HG03108 (cell line): ENCODE data around the gene GMEB2.
"Not testable (repeated sequence)": the region's sequence is repeated elsewhere in the genome, so short reads cannot be mapped to it uniquely, and the experiment has no call there.

Experiments
- ATAC-seq: cut with Tn5 transposase; IDR thresholded peaks from one replicate; pipeline ENCODE4 v1.9.1; 2021; ENCODE audit warnings: moderate library complexity; ENCODE audit not compliant: unreplicated experiment

GMEB2 gene

DNA sequence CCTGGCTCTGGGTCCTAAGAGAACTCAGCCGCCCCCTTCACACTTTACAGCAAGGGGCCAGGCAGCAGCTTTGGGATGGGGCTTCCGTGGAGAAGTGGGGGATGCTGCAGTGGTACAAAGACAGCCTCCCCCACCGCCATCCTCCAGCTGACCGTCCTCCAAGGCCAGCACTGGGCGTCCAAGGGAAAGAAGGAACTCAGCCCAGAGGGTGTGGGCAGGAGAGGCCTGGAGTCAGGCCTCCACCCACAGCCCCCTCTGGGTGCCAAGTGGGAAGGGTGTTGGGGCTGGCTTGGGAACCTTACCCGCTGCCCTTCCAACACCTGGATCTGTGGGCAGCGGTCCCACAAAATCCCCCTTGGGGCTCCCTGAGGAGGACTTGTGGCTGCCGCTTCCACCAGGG, 13.2 kb upstream of the GMEB2 start:
- no peak for ATAC-seq

DNA sequence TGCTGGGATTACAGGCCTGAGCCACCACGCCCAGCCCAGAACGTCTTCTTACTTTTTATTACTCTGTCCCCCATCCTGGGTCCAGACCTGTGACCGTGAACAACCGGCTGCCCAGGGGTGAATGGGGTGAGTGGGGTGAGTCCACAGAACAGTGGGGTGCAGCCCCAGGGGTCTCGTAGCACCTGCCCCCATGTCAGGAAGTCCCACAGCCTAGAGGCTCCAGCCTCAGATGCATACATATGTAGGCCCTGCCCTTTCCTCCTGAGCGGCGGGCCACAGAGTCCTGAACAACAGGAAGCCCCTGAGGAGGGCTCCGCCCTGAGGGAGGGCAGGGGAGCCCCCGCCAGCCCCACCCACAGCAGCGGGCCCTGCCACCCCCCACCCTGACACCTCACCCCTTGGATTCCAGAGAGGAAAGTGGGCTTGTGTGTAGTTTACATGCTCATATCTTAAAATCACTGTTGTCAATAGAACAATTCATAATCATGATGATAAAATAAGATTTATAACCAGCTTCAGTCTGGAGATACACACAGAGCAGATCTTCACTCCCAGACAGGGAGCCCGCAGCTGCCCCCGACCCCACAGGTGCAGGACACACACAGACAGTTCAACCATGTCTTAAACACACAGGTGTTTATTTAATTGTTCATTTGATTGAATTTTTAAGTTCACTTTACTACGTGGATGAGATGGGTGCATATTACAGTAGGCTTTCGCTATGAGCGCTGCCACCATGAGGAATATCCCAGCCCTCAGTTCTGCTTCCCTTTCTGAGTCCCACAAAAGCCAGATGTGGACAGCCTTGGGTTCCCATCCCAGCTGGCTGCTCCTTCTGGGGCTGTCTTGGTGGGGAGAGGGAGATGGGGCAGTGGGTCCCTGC, 12.4 kb upstream of the GMEB2 start:
- ATAC-seq, result peak; percentile 40

DNA sequence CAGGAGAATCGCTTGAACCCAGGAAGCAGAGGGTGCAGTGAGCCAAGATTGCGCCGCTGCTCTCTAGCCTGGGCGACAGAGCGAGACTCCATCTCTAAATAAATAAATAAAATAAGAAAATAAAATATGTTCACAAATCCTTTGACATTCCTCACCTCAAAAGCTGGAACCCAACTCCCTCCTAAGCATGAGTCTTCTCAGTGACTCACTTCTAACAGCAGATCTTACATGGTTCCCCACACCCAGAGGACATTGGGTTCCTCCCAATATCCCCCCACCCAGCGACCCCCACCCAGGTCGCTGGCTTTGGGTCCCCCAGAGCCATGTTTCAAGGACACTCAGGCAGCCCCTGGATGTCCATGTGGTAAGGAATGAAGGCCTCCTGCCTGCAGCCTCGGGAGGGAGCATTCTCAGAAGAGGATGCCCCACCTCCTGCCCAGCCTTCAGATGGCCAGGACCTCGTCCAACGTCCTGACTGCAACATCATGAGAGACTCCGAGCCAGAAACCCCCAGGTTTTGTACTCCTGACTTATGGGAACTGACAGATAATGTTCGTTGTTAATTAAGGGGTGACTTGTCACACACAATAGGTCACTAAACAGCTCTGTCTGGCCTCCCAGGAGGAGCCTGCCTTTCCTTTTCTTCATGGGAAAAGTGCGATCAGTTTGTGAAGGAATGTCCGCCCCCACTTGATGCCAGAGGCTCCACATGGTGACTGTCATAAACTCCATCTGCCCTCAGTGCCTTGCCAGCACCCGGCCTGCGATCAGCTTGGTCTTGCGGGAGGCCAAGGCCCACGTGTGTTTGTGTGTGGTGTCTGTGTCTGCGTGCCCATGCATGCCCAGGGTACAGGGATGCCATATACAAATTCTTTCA, 10.1 kb upstream of the GMEB2 start:
- ATAC-seq, result no peak

DNA sequence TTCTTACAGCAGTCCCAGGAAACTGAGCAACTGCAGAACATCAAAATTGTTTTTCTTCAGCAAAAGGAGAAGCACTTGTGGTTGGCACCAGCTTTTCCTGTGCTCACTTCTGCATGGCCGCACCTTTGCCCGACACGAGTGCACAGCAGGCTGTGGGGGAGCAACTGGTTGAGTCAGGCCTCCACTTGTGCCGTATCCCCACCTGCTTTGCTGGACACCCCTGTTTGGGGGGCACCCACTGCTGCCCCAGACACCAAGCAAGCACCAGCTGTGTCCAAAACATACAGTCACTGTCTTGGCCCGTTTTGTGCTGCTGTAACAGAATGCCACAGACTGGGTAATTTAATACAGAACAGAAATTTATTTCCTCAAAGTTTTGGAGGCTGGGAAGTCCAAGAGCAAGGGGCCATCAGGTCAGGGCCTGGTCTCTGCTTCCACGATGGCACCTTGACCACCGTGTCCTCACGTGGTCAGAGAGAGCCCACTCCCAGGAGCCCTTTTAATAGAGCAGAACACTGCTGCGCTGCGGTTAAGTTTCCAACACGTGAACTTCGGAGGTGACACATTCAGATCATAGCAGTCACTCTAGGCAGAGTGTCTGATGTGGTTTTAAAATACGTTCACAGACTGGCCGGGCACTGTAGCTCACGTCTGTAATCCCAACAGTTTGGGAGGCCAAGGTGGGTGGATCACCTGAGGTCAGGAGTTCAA, 8.7 kb upstream of the GMEB2 start:
- ATAC-seq, result no peak

DNA sequence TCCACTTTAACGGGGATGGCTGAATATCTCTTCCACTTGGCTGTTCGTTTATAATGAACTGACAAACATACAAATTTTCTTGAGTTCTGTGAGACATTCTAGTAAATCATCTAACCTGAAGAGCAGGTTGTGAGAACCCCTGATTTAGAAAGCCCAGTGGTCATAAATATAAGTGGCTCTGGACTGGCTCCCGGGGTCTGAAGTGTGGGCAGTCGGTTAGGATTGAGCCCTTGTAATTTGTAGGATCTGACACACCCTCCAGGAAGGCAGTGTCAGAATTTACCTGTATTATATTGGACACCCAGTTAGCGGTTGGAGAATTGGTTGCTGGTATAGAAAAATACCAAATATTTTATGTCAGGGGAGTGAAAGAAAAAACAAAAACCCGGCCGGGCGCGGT, 6.8 kb upstream of the GMEB2 start:
- ATAC-seq, result no peak

DNA sequence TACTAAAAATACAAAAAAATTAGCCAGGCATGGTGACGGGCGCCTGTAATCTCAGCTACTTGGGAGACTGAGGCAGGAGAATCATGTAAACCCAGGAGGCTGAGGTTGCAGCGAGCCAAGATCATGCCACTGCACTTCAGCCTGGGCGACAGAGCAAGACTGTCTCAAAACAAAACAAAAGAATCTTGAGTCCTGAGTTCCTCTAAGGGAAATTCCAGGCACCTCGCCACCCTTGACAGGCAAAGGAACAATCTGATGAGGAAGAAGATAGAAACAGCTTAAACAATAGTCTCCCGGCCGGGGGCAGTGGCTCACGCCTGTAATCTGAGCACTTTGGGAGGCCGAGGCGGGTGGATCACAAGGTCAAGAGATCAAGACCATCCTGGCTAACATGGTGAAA, 4.5 kb upstream of the GMEB2 start:
- not testable (repeated sequence) for ATAC-seq

DNA sequence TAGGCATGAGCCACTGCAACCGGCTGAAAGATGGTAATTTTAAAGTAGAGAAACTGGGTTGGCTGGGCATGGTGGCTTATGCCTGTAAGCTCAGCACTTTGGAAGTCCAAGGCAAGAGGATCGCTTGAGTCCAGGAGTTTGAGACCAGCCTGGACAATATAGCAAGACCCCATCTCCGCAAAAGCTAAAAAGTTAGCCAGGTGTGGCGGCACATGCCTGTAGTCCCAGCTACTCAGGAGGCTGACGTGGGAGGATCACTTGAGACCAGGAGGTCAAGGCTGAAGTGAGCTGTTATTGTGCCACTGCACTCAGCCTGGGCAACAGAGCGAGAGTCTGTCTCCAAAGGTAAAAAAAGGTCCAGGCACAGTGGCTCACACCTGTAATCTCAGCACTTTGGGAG, 4.1 kb upstream of the GMEB2 start:
- ATAC-seq, result not testable (repeated sequence)

DNA sequence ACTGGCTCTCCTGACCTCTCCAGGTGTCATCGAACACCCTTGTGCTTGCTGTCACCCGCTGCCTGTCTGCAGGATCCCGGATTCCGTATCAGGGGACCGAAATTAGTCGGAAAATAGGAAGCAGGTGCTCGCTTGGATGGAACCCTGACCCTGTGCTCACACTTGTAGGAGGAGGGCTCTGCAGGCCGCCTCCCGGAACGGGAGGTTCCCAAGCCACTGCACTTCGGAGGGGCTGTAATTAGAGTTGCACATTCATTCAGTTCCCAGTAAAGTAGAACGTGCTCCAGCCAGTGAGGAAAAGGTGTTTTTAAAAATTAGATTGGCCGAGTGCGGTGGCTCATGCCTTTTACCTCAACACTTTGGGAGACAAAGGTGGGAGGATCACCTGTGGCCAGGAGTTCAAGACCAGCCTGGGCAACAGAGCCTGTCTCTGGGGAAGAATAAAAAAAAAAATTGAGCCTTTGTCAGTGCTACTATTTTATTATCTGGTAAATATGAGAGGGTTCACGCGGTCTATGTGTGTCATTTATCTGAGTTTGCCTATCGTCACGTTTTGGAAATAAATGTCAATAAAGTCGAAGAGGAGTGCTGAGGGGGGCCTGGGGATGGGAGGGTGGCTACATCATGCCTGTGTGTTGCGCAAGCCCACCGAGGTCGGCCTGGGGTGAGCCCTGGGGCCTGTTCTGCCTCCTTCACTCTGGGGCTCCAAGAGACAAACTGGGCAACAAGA, 1.5 kb upstream of the GMEB2 start:
- no peak for ATAC-seq

DNA sequence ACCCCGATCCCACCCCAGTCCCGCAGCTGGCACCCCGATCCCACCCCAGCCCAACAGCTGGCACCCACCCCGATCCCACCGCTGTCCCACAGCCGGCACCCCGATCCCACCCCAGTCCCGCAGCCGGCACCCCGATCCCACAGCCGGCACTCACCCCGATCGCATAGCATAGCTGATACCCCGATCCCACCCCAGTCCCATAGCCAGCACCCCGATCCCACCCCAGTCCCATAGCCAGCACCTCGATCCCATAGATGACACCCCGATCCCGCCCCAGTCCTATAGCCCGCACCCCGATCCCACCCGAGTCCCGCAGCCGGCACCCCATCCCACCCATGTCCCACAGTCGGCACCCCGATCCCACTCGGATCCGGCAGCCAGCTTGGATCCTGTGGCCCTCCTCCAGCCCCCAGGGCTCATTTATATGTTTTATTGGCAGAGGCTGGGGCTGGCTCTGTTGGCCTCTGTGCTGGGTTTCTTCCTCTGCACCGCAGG, 897 bp upstream of the GMEB2 start:
- ATAC-seq, result no peak

DNA sequence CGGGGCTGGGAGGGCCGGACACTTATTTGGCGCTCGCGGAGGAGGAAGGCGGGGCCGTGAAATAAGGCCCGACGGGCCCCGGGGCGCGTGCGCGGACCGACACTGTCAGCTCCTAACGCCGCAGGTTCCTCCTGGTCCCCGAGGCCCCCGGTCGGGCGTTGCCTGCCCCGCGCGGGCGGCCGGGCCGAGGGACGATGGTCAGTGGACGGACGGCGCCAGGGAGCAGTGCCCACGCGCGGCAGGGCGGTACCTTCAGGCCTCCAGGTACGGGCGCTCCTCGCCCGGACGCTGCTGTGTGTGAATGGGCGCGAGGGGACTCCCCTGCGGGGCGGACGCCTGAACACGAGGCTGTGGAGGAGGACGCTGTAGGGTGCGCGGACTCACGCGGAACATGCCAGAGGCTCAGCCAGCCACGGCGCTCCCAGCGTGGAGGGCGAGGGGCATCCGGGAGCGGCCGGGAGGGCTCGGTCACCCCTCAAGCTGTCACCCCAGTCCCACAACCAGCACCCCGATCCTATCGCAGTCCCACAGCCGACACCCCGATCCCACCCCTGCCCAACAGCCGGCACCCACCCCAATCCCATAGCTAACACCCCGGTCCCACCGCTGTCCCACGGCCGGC, 339 bp upstream of the GMEB2 start:
- peak; percentile 83 for ATAC-seq

DNA sequence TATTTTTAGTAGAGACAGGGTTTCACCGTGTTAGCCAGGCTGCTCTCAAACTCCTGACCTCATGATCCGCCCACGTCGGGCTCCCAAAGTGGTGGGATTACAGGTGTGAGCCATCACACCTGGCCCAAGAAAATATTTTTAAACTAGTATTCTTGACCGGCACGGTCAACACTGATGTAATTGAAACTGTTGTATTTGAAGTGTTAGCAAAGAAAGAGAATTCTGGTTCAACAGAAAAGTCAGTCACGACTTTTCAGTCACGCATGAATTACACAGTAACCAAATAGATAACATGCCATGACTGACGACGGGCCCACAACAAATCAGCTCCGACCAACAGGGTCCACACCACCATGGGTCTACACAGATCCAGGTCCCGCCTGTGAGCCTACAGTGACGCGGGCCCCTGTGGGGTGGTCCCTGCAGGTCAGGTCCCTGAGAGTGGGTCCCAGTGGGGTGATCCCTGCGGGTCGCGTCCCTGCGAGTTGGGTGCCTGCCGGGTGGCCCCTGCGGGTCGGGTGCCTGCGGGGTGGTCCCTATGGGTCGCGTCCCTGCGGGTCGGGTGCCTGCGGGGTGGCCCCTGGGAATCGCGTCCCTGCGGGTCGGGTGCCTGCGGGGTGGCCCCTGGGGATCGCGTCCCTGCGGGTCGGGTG, 1.0 kb downstream of the GMEB2 start:
- ATAC-seq, result no peak

DNA sequence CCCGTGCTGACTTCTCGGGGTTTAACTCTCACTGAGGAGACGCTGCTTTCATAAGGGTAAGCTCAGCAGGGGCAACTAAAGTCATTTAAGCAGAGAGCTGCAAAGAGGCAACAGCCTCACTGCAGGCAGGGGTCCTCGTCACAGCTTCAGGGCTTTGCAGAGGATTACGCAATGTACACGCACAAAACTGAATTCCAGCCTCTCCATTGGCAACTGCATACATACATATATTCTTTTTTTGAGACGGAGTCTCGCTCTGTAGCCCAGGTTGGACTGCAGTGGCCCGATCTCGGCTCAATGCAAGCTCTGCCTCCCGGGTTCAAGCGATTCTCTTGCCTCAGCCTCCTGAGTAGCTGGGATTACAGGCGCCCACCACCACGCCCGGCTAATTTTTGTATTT, 2.4 kb downstream of the GMEB2 start:
- ATAC-seq, result no peak

DNA sequence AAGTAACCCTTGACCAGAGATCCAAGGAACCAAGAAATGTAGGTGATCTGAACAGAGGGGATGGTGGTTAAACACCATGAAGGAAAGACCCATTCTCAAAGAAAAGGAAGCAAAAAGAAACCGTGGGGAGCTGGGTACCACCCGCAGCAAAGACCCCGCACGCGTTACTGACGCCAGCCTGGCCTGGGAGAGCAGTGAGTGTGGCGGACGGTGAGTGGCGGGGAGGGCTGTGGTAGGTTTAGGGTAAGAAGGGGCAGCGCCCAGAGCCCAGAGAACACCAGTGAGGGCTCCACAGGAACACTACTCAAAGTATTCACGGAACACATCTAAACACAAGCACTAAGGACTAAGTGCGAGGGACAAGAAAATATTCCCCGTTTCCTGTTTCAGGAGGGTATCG, 4.2 kb downstream of the GMEB2 start:
- no peak for ATAC-seq

DNA sequence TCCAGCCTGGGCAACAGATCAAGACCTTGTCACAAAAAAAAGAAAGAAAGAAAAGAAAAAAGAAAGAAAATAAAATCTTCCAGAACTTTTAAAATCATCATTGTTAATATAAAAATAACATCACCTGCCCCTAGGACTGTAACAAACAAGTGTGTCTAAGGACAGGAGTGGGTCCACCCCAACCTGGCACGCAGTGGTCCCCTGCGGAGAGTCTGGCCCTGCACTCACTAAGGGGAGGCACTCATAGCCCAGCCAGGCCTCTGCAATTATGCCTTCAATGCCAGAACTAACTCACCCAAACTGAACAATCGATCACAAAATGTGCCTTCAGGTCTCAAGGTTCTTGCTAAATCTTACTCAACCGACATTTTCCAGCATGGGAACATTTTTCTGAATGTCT, 4.8 kb downstream of the GMEB2 start:
- no peak for ATAC-seq

DNA sequence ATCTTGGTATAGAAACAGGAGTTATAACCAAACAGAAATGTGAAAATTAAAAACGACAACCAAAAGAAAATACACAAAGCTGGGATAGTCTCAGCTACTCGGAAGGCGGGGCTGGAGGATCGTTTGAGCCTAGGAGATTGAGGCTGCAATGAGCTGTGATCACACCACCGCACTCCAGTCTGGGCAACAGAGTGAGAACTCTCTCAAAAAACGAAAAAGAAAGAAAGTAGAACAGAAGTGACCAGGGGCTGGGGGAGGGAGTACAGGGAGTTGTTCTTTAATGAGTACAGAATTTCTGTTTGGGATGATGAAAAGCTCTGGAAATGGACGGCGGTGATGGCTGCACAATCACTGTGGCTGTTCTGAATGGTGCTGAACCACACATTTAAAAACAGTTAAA, 5.9 kb downstream of the GMEB2 start:
- no peak for ATAC-seq

DNA sequence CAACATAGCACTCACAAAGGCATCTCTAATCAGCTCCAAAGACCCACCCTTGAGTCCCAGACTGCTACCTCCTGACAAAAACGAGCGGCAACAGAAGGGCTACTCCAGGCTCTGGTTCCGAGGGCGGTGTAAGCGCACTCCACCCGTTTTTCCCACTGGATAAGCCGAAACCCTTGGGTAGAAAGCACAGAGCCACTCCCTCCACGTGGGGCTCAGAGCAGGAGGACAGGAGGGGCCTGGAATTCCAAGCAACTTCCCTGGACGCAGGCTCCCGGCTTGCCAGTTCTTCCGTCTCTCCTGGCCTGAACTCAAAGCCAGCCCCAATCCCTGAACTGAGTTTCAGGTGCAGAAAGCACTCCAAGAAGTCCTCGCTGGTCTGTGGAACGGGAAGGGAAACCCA, 7.4 kb downstream of the GMEB2 start:
- no peak for ATAC-seq

DNA sequence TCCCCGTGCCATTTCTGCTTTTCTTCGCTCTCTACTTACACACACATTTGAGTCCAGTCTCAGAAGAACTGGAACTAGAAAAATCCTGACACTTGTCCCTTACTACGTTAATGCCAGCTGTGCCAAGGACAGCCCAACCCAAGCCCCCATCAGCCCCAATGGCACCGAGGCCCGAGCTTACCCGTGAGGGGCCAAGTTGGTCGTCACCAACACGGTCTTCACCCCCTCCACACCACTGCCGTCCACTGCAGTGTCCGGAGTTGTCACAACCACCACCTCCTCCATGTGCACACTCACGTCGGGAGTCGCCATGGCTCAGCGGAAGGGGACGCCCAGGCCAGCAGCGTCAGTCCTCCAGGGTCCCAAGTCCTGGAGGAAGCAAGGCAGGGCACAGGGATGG, 7.8 kb downstream of the GMEB2 start:
- no peak for ATAC-seq

DNA sequence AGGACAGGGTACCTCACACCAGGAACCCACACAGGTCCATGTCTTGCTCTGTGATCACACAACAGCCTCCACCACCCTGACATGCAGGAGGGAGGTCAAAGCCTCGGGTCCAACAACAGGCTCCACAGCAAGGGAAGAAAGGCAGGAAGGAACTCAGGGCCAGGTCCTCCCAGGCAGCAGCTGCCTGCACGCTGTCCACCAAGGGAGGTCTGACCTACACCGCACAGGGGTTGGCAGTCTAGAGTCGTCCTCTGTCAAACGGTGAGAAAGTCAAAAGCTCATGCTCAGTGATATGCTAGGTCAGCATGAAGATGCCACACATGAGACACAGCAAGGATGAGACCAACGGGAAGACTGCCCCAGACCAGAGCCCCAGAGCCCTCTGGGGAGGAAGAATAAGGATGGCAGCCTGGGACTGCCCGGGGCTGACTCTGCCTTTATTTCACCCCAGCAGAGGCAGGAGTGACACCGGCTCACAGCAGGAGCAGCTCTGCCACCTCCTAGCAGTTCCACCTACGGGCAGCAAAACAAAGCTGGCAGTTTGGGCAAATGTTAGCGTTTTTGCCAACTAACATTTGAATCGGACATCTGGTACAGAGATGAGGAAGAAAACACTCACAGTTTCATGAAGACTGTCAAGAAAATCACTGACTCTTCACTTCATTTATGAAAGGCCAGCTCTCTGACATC, 8.5 kb downstream of the GMEB2 start:
- ATAC-seq, result no peak

DNA sequence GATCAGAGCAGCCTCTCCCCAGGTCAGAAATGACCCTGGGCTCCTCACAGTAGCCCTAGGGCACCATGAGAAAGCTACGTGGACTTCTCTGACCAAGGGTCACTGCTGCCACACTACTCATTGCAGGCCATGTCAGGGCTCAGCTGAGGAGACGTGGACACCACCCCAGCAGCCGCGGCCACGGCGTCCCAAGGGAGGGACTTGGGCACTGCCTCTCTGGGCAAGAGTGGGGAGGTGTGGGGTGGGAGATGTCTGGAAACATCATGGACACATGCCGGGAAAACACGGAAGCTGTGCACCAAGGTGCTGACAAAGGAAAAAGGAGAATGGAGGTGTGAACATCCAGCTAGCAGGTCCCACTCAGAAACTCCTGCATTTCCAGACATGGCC, 9.0 kb downstream of the GMEB2 start:
- no peak for ATAC-seq
